ENCODE measurements around the gene EGFL8.
A peak's percentile ranks its signal among the peaks of the same experiment; 100 is the strongest.

Gene EGFL8

DNA sequence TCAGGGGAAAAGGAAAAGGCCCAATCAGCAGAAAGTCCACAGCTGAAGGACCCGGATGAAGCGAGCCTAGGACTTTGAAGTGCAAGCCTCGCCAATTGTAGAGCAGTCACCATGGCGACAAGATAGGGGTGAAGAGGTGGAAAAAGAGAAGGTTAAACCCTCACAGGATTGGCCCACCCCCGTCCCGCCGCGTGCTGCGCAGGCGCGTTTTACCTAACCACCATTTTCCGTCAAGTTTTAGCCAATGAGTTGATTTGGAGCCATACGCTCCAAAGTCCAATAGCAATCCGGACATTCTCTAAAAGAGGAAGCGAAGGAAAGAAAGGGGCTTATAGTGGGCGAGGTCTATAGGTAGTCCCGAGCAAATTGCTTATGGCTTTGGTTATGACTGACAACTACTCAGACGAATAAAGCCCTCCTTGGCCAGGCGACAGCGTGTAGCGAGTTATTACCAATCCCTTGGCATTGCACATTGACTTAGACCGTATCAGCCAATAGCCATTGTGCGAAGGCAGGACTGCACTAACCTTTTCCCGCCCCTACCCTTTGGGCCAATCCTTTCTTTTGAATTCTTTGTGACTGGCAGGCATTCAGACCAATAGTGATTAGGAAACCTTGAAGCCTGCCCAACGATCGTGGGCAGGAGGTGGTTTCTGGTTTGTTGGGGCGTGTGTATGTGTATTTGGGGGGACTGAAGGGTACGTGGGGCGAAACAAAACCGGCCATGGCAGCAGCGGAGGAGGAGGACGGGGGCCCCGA lies 13.6 kb downstream of the EGFL8 start, which contains the start of gene RNF5:
Gene RNF5, plus strand, starts transcription at position 618 of the 759 bp plus-strand sequence. Its CDS starts 107 bp downstream, at position 725.
- Histone ChIP-seq H3K4me3 (peak within 1 kb of the TSS; percentile 80 to 95), H3K27ac (peak within 1 kb of the TSS; percentile 95 to 96), H3K27me3 (no peaks in the 10 kb centered on the region), H3K9me3 (no peaks in the 10 kb centered on the region), H3K36me3 (peaks cover 8 to 35% (median 19%) of the 10 kb centered on the region in 3 donors), H3K4me1 (peaks cover 0 to 54% (median 39%) of the 10 kb centered on the region in 4 donors)
- intact Hi-C loops (cut with DNase I; ENCODE audit: low total_unique reads): no loop called here
- DNase-seq: peak; percentile 99
- TF ChIP-seq, protein P1, sequence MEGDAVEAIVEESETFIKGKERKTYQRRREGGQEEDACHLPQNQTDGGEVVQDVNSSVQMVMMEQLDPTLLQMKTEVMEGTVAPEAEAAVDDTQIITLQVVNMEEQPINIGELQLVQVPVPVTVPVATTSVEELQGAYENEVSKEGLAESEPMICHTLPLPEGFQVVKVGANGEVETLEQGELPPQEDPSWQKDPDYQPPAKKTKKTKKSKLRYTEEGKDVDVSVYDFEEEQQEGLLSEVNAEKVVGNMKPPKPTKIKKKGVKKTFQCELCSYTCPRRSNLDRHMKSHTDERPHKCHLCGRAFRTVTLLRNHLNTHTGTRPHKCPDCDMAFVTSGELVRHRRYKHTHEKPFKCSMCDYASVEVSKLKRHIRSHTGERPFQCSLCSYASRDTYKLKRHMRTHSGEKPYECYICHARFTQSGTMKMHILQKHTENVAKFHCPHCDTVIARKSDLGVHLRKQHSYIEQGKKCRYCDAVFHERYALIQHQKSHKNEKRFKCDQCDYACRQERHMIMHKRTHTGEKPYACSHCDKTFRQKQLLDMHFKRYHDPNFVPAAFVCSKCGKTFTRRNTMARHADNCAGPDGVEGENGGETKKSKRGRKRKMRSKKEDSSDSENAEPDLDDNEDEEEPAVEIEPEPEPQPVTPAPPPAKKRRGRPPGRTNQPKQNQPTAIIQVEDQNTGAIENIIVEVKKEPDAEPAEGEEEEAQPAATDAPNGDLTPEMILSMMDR (IDR thresholded peaks at IDR 0.05): peak in 1 of 2 experiments; percentile 19

DNA sequence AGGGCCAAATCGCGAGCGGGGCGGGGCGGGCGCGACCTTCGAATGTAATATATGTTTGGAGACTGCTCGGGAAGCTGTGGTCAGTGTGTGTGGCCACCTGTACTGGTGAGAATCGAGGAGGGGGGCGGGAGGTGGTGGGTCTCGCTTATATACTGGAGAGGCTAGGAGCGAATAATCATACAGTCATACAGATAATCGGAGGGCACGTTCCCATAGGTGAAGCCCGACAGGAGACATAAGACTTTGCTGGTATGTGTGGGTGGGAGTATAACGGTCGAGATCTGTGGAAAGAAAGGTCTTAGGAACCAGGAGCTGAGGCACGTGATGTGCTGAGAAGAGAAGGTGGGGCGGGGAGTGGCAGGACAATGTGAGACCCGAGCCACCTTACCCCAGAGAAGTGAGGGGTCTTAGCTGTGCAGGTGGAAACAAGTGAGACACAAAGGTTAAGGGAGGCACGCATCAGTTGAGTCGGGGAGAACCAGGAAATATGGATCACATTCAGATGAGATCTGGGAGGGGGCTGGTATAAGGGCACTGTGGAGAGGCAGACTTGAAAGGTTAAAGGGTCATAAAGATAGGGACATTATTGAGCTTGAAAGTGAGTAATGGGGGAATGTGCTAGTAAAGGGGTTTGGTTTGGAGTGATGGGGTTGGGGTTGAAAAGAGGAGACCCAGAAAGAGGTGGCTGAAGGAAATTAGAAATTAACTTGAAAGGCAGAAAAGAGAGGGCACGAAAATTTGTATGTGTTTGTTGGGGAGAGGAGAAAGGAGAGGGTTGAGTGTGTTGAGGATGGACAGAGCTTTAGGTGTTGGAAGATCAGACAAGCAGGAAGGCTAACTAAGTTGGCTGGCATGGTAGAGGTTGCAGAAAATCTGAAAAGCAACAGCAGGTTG lies 14.4 kb downstream of the EGFL8 start:
- H3K9me3 ChIP-seq: no peaks in the 10 kb centered on the region
- peaks cover 8 to 43% (median 28%) of the 10 kb centered on the region in 3 donors for H3K36me3 ChIP-seq
- intact Hi-C loops (cut with DNase I; ENCODE audit: low total_unique reads): no loop called here
- H3K27ac ChIP-seq: peak overlapping the region; percentile 95 to 96
- H3K27me3 ChIP-seq: no peaks in the 10 kb centered on the region
- H3K4me1 ChIP-seq: peaks cover 0 to 50% (median 38%) of the 10 kb centered on the region in 4 donors
- TF ChIP-seq, protein P1 (IDR thresholded peaks at IDR 0.05): no peak
- no peak for DNase-seq
- H3K4me3 ChIP-seq: peak overlapping the region; percentile 80 to 95

DNA sequence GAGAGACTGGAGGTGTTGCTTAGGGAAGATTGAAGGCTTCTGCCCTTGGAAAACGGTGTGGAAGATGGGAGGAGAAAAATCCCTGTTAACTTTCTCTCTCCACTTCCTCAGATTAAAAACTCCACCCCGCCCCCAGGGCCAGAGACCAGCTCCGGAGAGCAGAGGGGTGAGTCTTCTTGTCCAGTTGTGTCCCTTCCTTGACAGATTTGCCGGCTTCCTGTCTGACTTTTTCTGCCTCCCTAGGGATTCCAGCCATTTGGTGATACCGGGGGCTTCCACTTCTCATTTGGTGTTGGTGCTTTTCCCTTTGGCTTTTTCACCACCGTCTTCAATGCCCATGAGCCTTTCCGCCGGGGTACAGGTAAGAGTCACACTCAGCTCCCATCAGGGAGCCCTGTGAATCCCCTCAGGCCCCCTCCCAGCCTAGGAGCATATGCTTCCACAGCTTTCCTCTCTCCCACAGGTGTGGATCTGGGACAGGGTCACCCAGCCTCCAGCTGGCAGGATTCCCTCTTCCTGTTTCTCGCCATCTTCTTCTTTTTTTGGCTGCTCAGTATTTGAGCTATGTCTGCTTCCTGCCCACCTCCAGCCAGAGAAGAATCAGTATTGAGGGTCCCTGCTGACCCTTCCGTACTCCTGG lies 15.5 kb downstream of the EGFL8 start:
- no peaks in the 10 kb centered on the region for H3K27me3 ChIP-seq
- peak overlapping the region; percentile 95 to 96 for H3K27ac ChIP-seq
- TF ChIP-seq, protein P1 (IDR thresholded peaks at IDR 0.05): no peak
- no peak for DNase-seq
- no peaks in the 10 kb centered on the region for H3K9me3 ChIP-seq
- intact Hi-C loops (cut with DNase I; ENCODE audit: low total_unique reads): no loop called here
- peaks cover 8 to 46% (median 31%) of the 10 kb centered on the region in 3 donors for H3K36me3 ChIP-seq
- H3K4me3 ChIP-seq: no peak overlapping the region
- H3K4me1 ChIP-seq: peaks cover 0 to 50% (median 34%) of the 10 kb centered on the region in 4 donors

DNA sequence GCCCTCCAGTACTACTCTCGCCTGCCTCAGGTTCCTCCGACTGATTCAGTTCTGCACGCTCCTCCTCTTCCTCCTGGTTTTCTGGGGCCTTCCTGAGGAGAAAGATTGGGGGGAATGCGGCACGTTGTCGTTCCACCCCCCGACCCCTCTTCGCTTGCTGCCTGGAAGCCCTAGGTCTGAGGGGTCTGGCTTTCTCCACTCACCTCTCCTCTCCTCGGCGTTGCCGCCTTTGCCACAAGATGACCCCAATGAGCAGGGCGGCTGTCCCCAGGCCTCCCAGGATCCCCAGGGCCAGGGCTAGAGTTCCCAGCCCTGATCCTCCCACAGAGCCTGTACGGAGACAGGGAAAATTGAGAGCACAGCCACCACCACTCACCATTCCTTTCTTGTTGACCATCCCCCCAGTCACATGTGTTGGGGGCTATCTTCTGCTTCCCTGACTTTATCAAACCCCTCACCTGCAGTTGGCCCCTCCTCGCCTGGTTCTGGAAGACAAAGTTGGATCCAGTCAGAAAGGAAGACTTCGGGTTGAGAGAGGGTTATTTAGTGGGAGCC lies 16.8 kb downstream of the EGFL8 start:
- Histone ChIP-seq H3K27me3 (no peaks in the 10 kb centered on the region), H3K36me3 (peaks cover 8 to 49% (median 33%) of the 10 kb centered on the region in 3 donors), H3K4me1 (peaks cover 0 to 45% (median 33%) of the 10 kb centered on the region in 4 donors), H3K9me3 (no peaks in the 10 kb centered on the region), H3K27ac (peak overlapping the region in 1 of 2 donors; percentile 9), H3K4me3 (no peak overlapping the region)
- DNase-seq: no peak
- TF ChIP-seq, protein P1 (IDR thresholded peaks at IDR 0.05): no peak
- intact Hi-C loops (cut with DNase I; ENCODE audit: low total_unique reads): no loop called here
